ENCODE measurements around the gene STAB1.

DNA sequence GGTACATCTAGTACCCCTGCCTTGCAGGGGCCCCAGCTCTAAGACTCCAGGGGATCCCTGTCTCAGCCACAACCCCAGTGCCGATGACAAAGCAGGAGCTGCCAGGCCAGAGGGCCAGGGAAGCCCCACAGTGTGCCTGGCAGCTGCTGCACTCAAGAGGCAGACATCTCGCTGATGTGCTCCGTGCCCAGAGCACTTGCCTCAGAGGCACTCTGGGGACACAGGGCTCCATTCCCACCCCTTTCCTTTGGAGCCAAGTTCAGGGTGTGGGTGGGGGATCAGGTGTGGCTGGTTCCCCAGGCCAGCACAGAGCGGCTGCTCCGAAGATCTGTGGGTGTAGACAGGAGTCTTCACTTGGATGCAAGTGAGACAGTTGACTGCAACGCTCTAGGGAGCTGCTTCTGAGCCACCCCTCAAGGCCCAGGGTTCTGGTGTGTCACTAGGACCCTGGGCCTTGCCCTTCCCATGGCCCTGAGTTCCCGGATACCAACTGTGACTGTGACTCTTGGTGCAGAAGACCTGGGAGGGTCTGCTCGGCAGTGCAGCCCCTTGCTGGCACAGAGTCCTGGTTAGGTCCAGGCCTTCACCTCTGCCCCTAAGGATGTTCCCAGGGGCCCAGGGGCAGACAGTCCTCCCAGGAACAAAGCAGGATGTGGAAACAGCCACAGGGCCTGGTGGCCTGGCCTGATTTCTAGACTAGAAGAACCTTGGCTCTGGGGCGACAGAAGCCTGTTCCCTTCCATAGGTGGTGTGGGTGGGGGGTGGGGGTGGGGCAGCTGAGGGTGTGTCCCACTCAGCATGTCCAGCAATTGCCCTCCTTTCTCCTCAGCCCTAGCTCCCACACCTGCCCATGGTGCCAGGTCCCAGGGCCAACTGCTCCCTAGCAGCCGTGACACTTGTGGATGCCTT is 36.0 kb downstream of the STAB1 start:
- TF ChIP-seq, protein P1, sequence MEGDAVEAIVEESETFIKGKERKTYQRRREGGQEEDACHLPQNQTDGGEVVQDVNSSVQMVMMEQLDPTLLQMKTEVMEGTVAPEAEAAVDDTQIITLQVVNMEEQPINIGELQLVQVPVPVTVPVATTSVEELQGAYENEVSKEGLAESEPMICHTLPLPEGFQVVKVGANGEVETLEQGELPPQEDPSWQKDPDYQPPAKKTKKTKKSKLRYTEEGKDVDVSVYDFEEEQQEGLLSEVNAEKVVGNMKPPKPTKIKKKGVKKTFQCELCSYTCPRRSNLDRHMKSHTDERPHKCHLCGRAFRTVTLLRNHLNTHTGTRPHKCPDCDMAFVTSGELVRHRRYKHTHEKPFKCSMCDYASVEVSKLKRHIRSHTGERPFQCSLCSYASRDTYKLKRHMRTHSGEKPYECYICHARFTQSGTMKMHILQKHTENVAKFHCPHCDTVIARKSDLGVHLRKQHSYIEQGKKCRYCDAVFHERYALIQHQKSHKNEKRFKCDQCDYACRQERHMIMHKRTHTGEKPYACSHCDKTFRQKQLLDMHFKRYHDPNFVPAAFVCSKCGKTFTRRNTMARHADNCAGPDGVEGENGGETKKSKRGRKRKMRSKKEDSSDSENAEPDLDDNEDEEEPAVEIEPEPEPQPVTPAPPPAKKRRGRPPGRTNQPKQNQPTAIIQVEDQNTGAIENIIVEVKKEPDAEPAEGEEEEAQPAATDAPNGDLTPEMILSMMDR (IDR thresholded peaks at IDR 0.05 in 4 of 5, conservative IDR thresholded peaks at IDR 0.05 in 1 of 5) = no peak
- TF ChIP-seq POLR2A (IDR thresholded peaks at IDR 0.05) = no peak

Data from gastrocnemius medialis (tissue), 4 donors.